HG03469 (cell line): Measurements from ENCODE around the gene SETD5.
"Not testable (repeated sequence)": the region's sequence is repeated elsewhere in the genome, so short reads cannot be mapped to it uniquely, and the experiment has no call there.

ENCODE experiments used
- ATAC-seq: cut with Tn5 transposase; IDR thresholded peaks from one replicate; pipeline ENCODE4 v1.9.1; 2021; ENCODE audit warnings: mild to moderate bottlenecking, moderate library complexity, moderate number of reproducible peaks; ENCODE audit not compliant: unreplicated experiment

Gene SETD5

DNA sequence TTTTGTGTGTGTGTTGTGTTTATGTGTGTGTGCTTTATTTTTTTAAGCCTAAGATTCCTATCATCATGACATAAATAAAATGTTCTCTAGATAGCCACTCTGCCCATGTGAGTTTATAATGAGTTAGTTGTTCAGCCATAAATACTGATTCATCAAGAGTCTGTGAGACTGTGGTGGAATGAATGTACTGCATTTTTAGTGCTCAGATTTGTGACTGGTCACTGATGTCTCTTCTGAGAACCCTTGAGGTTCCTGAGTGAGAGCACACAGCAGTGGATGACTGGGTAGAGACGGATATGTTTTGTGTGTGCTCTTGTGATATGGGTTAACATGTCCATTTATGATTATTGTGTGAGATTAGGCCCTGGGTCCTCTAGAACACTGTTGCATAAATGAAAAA lies 51.2 kb downstream of the SETD5 start:
- ATAC-seq: no peak

DNA sequence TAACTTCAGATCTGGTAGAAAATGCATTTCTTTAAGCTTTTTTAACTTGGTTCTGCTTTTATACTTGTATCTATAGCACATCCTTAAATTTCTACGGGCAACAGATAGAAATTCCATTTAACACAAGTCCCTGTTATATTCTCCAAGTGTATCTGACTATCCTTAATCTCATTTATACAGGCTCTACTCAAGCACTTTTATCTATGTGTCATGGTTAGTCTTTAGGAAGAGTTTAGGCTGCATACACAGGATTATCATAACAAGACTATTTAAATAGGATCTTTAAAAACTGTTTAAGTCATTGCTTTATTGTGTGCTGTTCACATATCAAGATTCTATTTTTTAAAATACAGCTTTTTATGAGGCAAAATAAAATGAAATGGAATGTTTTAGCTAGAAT lies 52.7 kb downstream of the SETD5 start:
- no peak for ATAC-seq

DNA sequence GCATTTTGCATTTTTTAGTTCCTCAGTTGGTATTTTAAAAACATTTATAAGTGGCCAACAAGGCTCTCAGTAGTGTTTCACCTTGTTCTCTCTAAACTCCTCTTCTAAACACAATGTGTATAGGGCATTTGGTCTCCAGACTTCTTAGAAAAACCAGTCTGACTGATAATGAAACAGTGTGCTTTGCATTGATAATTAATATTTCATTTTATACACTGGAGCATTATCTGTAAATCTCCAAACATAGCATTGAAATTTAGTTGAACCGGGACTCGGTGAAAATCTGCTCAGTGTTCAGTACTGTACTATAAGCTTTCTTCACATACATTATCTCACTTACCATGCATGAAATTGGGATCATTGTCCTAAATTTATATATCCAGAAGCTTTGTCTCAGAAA lies 53.6 kb downstream of the SETD5 start:
- ATAC-seq: no peak

DNA sequence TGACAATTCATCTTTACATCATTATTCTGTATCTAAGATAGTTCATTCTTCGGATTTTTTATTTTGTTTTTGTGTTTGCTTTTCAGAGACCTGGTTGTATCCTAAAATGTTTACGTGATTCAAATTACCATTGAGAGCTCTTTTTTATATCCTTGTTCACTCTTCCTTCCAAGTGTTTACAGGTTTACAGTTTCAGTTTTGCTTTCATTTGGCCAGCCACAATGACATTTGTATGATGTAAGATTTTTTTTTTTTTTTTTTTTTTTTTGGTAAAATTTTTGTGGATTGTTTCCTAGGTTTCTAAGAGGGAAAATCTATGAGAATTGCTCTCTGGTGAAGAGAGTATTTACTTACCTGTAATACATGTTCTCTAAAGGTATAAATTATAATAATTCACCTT lies 55.0 kb downstream of the SETD5 start:
- ATAC-seq: no peak

DNA sequence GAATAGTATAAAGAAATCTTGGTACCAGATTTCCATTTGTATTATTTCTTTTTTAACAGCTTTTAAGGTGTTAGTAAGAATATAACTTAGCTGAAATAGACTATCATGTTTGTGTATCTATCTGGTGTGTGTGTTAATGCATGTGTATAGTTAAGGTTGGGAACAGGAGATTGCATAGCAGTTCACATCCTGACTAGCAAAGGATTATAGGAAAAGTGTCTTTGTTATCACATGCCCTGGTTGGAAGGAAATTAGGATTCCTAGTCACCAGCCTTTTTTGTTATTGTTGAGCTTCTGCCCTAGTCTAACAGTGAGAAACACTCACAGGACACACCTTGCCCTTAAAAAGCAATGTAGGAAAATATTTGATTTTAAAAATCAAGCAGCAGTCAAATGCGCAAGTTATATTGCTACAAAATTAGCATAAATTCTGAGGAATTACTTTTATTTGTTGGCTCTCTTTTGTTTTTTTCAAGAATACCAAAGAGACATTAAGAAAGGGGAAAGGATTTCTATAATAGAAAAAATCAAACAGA lies 58.2 kb downstream of the SETD5 start:
- ATAC-seq: no peak

DNA sequence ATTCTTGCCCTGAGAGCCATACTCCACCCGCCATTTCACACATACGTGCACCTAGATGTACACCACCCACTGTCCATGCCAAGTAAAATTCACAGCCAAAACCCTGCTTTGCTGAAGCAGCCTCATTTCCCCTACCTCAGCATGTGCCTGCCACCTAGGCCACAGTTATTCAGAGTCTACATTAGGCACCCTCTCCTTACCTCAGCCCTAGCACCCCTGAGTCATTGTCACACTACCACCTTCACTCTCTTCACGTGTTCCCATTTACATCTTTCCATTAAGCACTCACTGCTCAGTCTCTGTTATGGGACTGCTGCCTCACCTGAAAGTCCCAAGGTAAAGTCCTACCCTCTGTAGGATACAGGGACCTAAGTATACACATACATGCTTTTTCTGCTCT lies 70.0 kb downstream of the SETD5 start:
- ATAC-seq: no peak

DNA sequence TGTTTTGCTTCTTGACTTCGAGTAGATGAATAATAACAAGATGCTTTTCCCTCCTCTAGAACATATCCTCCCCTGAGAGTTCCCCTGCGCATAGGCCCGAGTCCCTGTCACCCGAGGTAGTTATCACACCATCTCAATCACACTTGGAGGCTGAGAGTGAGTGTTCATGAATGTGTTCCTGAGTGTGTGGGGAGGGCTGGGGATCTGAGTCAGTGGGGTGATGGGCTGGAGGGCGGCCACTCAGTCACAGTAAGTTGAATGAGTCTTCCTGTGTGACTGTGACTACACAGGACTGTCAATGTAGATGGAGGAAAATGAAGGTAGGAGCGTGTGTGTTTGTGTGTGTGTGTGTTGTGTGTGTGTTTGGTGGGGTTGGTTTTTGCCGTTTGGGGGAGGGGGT lies 71.0 kb downstream of the SETD5 start:
- ATAC-seq: no peak

DNA sequence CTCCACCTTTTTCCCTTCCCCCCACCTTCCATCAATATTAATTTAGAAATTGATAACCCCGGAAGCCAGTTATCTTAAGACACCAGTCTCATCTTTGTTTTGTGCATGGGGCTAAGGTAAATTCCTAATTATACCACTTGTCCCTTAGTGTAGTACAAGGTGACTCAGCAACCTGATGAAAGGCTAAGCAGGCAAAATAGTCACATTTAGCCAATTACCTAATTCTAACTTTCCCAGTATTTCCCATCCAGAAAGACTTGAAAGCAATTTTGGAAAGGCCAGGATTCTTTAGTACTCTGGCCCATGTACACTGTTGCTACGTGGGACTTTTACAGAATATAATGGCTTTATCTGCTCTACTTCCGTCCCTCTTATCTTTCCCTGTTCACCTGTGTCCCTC lies 72.6 kb downstream of the SETD5 start:
- ATAC-seq: no peak

DNA sequence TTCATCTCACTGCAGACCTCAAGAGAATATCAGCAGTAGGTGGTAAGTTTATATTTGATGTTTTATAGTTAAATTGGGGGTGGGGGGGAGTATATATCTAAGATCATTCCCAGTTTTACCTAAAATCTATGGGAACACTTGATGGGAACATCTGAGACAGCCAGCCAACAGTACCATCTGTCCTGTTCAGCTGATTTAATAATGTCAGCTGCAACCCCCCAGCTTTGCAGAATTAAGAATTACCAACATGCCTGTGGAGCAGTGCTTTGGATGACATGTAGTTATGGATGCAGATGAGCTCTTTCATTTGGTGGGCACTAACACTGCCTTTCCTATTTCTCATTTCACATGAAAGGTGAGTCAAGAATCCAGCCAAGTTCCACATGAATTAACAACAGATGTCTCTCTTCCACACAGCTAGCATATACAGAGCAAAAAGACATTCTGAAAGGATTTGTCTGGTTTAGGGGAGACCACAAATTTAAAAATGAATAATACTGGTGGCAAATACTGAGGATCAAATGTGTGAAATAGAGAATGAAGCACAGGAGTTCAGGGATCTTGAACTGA lies 76.2 kb downstream of the SETD5 start:
- no peak for ATAC-seq

DNA sequence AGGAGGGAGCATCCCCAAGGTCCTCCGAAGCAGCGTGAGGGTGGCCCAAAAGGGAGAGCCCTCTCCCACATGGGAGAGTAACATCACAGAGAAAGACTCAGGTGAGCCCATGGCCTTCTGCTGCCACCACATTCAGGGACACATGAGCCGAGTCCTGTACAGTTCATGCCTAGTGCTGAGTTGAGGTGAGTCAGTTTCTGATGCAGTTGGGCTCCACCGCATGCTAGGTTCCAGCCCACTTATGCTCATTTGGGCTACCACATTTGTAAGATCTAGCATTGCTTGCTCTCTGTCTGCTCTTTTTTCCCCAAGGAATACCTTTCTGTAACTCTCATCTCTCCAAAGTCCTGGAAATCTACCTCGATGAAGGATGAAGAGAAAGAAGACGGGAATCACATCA lies 77.1 kb downstream of the SETD5 start:
- no peak for ATAC-seq

DNA sequence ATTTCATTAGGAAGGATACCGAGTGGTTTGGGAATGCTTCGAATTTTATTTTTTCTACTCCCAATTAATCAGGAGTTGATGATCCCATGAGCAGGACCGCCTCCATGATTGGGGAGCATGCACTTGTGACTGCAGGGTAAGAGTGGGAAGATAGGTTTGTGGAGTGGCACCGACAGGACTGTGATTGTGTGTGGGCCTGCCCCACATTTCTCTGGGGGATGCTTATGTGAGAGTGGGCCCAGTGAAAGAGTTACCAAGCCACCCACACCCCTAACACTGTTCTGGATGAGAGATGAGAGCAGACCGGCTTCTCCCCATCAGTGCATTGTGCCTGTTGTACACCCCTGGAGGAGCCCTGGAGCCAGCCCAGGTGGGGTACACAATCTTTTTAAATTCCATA lies 79.5 kb downstream of the SETD5 start:
- ATAC-seq: no peak

DNA sequence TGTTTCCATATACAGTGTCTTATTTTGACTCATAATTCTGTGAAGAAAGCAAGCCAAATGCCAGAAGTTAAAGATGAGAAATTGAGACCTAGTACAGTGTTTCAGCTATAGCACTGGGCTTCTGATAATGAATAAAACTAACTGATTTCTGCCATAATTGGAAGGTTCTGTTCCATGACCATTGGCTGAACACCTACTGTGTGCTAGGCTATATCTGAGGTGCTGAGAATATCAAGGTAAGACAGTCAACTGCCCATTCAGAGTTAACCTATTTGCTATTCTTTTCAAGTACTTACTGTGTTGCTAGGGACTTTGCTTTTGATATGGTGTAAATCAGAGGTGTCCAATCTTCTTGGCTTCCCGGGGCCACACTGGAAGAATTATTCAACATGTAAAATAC lies 82.8 kb downstream of the SETD5 start:
- no peak for ATAC-seq

DNA sequence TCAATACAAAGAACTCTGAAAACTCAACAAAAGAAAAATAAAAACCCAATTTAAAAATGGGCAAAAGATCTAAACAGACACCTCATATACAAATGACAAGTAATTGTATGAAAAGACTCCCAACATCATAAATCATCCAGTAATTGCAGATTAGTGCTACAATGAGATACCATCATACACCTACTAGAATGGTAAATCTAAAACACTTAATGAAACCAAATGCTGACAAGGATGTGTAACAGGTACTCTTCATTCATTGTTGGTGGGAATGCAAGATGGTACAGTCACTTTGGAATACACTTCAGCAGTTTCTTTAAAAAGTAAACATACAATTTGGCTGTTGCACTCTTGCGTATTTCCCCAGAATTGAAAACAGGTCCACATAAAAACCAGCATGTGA lies 87.8 kb downstream of the SETD5 start:
- ATAC-seq: no peak

DNA sequence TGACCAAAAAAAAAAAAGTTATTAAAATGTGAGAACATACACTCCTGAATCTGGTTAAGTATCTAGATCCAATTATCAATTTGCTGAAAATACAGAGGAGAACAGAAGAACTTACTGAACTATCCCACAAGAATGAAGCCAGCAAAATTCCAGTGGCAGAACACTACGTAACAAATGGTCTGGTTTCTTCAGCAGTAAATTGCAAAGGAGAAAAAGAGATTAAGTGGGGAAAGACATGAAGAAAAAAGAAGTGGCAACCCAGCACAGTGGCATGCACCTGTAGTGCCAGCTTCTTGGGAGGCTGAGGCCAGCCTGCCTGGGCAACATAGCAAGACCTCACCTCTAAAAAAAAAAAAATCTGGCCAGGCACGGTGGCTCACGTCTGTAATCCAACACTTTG lies 94.1 kb downstream of the SETD5 start:
- no peak for ATAC-seq

DNA sequence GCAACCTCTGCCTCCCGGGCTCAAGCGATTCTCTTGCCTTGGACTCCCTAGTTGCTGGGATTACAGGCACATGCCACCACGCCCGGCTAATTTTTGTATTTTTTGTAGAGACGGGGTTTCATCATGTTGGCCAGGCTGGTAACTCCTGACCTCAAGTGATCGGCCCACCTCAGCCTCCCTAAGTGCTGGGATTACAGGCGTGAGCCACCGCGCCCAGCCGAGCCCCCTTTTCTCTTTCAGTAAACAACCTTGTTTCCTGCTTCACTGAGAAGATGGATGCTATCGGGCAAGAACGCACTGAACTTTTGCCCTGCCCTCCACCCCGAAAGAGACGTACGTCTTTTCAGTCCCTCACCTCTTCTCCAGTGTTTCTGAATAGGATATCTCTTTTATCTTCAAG lies 96.6 kb downstream of the SETD5 start:
- not testable (repeated sequence) for ATAC-seq

DNA sequence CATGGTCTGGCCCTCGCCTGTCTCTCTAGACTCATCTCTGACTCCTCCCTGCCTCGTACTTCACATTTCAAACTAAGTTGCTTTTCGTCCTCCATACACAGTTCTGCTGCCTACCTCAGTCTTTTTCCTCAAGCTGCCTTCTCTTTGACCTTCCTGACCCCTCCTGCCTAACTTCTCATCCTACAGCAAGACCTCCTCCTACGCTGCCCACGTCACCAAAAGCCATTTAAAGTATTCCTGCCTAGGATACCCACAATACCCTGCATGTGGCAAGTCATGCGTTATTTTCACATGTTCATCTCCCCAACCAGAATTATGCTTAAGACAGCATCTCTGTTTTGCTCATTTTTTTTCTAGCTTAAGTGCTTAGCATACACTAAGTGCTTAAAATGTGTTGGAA lies 99.5 kb downstream of the SETD5 start:
- no peak for ATAC-seq

DNA sequence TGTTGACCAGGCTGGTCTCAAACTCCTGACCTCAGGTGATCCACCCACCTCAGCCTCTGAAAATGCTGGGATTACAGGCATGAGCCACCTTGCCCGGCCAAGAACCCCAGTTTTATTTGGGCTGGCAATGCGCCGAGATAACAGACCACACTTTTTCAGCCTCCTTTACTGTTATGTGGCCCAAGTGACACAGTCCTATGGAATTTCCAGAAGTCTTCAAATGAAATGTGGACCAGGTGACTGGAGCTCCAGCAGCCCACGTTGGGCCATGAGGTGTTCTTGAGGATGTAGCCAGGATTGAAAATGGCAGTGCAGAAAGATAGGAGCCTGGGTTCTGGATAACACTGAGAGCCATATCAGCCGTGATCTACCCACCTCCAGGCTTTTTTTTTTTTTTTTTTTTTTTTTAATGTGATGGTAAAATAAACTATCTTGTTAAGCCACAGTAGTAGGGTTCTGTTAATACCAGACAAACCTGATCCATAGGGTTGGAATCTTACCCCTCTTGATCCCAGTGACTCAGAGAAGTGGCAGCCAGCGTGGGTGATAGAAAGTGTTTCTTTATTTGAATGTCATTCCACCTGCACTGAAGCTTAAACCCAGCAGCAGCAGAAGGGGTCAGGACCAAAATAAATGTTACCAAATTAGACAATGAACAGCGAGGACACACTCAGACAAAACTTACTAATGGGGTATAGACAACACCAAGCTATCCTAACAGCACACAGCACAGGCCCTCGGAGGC lies 100.6 kb downstream of the SETD5 start:
- no peak for ATAC-seq

DNA sequence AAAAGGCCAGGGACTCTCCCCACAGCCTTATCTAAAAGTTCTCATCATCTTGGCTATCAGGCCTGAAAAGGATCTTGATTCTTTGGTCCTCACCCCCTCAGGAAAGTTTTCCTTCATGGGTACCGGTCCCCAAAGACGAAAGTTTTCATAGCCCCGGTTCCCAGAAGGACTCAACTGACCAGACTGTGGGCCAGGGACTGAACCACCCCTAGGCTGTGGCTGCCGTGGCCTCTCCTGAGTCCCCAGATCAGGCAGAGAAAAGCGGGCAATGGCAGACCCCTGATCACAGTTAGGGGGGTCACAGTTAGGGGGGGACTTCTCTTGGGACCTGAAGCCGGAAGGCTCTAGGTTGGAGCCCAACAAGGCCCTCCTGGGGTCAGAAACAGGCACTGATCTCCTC lies 101.4 kb downstream of the SETD5 start:
- ATAC-seq: no peak

DNA sequence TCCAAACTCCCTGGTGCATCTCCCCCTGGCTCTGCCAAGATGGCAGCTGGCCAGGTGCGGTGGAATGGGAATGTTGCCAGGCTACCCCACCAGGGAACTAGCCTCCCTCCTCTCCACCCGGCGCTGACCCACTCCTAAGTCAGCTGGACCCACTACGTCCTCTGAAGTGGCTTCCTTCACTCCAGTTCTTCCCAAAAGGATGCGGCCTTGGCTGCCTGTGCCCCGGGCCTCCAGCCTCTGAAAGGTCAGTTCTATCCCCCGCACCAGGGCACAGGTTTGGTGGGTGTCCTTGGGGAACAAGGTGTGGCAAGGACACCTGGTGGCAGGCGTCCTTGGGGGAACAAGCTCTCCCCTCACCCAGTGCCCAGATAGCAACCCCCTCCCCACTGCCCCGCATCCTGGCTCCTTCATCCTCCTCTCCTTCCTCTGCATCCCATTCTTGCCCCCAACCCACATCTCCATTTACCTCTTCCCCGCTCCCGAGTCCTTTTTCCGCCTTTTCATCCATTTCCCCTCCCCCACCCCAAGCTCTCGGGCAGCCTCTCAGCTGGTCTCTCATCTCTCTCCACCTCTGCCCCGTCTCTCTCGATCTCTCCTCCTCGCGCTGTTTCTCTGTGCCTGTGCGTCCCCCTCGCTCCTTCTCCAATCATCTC lies 102.2 kb downstream of the SETD5 start:
- ATAC-seq: no peak

DNA sequence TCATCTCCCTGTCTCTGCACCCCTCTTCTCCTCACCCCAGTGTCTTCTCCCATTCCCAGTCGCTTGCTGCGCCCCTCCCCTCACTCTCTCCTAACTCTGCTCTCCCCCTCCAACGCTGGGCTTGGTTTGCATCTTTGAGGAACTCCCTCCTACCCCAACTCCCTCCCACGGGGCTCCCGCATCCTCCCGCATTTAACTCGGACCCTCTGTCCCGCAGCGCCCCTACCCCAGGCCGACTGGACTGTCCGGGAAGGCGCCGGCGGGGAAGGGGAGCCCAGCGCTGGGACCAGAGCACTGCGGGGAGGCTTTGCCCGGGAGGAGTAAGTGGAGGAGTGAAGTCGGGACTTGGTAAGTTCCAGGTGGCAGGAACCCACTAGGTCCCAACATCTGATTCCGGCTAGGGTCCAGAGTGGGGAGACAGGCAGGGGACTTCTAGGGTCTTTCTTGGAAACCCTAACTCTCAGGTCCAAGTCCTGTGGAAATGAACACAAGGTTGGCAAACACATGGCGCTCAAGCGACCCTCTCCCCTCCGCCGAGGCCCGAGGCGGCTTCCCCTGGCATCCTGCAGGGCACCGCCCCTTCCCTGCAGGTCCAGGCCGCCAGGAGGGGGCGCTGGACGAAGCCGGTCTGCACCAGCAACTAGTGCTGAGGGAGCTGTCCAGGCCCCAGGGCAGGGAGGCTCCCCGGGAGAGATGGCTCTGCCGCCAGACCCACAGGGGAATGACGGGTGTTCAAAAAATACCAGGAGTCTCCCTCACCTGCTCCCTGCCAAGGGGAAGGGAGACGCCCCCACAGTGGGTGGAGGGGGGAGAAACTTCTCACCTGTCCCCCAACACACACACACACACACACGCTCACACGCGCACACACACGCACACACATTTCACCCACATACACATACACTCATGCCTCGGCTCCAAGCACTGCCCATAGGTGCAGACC lies 103.0 kb downstream of the SETD5 start:
- no peak for ATAC-seq

DNA sequence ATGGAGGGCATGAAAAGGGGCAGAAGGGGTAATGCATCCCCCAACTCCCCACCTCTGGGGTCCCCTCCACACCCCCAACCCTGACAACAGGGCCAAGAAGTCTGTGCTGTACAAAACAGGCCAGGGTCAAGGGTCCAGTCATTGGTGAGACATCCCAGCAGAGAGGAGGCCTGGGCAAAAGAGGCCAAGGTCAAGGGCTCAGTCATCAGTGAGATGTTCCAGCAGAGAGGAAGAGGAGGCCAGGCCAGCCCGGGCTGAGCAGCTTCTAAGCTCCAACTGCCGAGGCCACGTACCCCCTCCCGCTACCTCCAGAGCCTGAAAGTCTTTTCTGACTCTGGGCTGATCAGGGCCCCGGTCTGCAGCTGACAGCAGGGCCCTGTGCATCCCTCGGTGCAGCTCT lies 103.8 kb downstream of the SETD5 start:
- no peak for ATAC-seq
